Calu3 (cell line): ENCODE data around the gene HELQ. TPM values are rescaled to one million over a fixed set of nuclear protein-coding genes. Genes with fewer than 3 reads are reported as not detected.
"Not testable (repeated sequence)": the region's sequence is repeated elsewhere in the genome, so short reads cannot be mapped to it uniquely, and the experiment has no call there.

Source experiments
- BruUV-seq: library from RNA; stranded (reverse); fragments of 400-500 nt; replicated peaks from 2 replicates; lab custom pipeline; 2021; lab: Mats Ljungman, UMichigan
- CTCF ChIA-PET: fragments of 300-600 bp; sonication (Branson Sonifier 250); formaldehyde crosslinking; loops from one replicate; lab custom pipeline; 2022; ENCODE audit warnings: antibody characterized with exemption; lab: Charles Lee
- DNase-seq: peaks from one replicate; pipeline ENCODE4 v3.0.0; 2022
- H3K27ac Mint-ChIP-seq: one replicate; pipeline ENCODE4 v1.8.0; 2022; ENCODE audit warnings: mixed read lengths; ENCODE audit not compliant: unreplicated experiment
- H3K27me3 Mint-ChIP-seq: one replicate; pipeline ENCODE4 v1.8.0; 2022; ENCODE audit warnings: mixed read lengths; ENCODE audit not compliant: unreplicated experiment
- H3K36me3 Mint-ChIP-seq: one replicate; pipeline ENCODE4 v1.8.0; 2022; ENCODE audit warnings: mild to moderate bottlenecking, moderate library complexity, mixed read lengths; ENCODE audit not compliant: insufficient read depth, unreplicated experiment
- H3K4me1 Mint-ChIP-seq: one replicate; pipeline ENCODE4 v1.8.0; 2022; ENCODE audit warnings: mild to moderate bottlenecking, low read depth, mixed read lengths; ENCODE audit not compliant: unreplicated experiment
- H3K4me3 Mint-ChIP-seq: one replicate; pipeline ENCODE4 v1.8.0; 2022; ENCODE audit warnings: mild to moderate bottlenecking, low read depth, moderate library complexity, mixed read lengths; ENCODE audit not compliant: unreplicated experiment
- H3K9me3 Mint-ChIP-seq: one replicate; pipeline ENCODE4 v1.8.0; 2022; ENCODE audit warnings: low read depth, mixed read lengths; ENCODE audit not compliant: unreplicated experiment
- CTCF ChIP-seq: fragments of 200-600 bp; IDR thresholded peaks from one replicate; pipeline ENCODE4 v1.8.0; 2022; ENCODE audit warnings: antibody characterized with exemption; ENCODE audit not compliant: unreplicated experiment
- intact Hi-C: fragments of 100-400 bp; cut with micrococcal nuclease; formaldehyde crosslinking; loops from one replicate; pipeline ENCODE4 v1.10.0; 2022; ENCODE audit not compliant: unreplicated experiment
- total RNA-seq: library from RNA; stranded (reverse); gene quantifications from 2 replicates; pipeline ENCODE4 v1.2.3, GENCODE V29; 2022

Gene HELQ
- total RNA-seq, 1 experiment from 2014 or later: 7.8 TPM

- H3K4me3 Mint-ChIP-seq: no peak overlapping the region
- DNase-seq: no peak
- H3K27me3 Mint-ChIP-seq: no peaks in the 10 kb centered on the region
- BruUV-seq: no TSS peak
- TF ChIP-seq CTCF: no peak
- H3K9me3 Mint-ChIP-seq: no peaks in the 10 kb centered on the region
- no peaks in the 10 kb centered on the region for H3K36me3 Mint-ChIP-seq
- CTCF ChIA-PET: interaction anchor here (0.6 kb wide), 1 partner anchor 126 kb away, joined by 3 read pairs; no protein-coding TSS in a partner anchor
- H3K27ac Mint-ChIP-seq: no peak overlapping the region
- intact Hi-C loops: loop anchor here (10.0 kb wide), 1 partner anchor 461 kb away; no protein-coding TSS in a partner anchor
- H3K4me1 Mint-ChIP-seq: no peaks in the 10 kb centered on the region
Observed at GRCh38 chr4:83503974-83504373, 48.4 kb upstream of the HELQ start.

- H3K27me3 Mint-ChIP-seq, H3K36me3 Mint-ChIP-seq, DNase-seq, H3K4me3 Mint-ChIP-seq, H3K9me3 Mint-ChIP-seq, BruUV-seq, CTCF ChIA-PET, H3K27ac Mint-ChIP-seq: not testable (repeated sequence)
- H3K4me1 Mint-ChIP-seq: peaks cover 12% of the 10 kb centered on the region
- intact Hi-C loops: loop anchor here (10.0 kb wide), 1 partner anchor 463 kb away; no protein-coding TSS in a partner anchor
Observed at GRCh38 chr4:83501671-83502070, 46.0 kb upstream of the HELQ start.

- no peak for DNase-seq
- Mint-ChIP-seq H3K27ac (no peak overlapping the region), H3K27me3 (no peaks in the 10 kb centered on the region), H3K4me1 (peaks cover 12% of the 10 kb centered on the region), H3K4me3 (no peak overlapping the region), H3K9me3 (no peaks in the 10 kb centered on the region), H3K36me3 (no peaks in the 10 kb centered on the region)
- CTCF ChIA-PET: no interaction called here
- TF ChIP-seq CTCF: no peak
- BruUV-seq: no TSS peak
- intact Hi-C loops: no loop called here
Observed at GRCh38 chr4:83498187-83498586, 42.6 kb upstream of the HELQ start.

- H3K36me3 Mint-ChIP-seq, DNase-seq, BruUV-seq, H3K27ac Mint-ChIP-seq, intact Hi-C loops, H3K4me3 Mint-ChIP-seq, H3K9me3 Mint-ChIP-seq, H3K27me3 Mint-ChIP-seq, CTCF ChIA-PET: not testable (repeated sequence)
- H3K4me1 Mint-ChIP-seq: peaks cover 12% of the 10 kb centered on the region
Observed at GRCh38 chr4:83496085-83496917, 40.7 kb upstream of the HELQ start.

- TF ChIP-seq CTCF: peak; percentile 46
- peak; percentile 14 for DNase-seq
- Mint-ChIP-seq H3K27ac (no peak overlapping the region), H3K36me3 (no peaks in the 10 kb centered on the region), H3K9me3 (no peaks in the 10 kb centered on the region), H3K27me3 (no peaks in the 10 kb centered on the region), H3K4me3 (no peak overlapping the region), H3K4me1 (no peaks in the 10 kb centered on the region)
- intact Hi-C loops: loop anchor here (1.0 kb wide), 1 partner anchor 149 kb away; no protein-coding TSS in a partner anchor
- CTCF ChIA-PET: interaction anchor here (0.7 kb wide), 1 partner anchor 28 kb away, joined by 3 read pairs; no protein-coding TSS in a partner anchor
- BruUV-seq: no TSS peak
Observed at GRCh38 chr4:83490876-83491450, 35.3 kb upstream of the HELQ start.
